CD14-positive monocyte (primary cell): ENCODE measurements around the gene PLCXD3. TPM values are rescaled to one million over a fixed set of nuclear protein-coding genes. Genes with fewer than 3 reads are reported as not detected.

ENCODE experiments used
- DNase-seq, 3 donors: peaks; one replicate each; pipeline ENCODE4 v3.0.0-alpha.2; 2011 to 2022
- H2AFZ ChIP-seq: 2 replicates; pipeline ENCODE4 v1.6.0; 2012; ENCODE audit warnings: mild to moderate bottlenecking, low read depth, low read length, inconsistent platforms; ENCODE audit not compliant: insufficient read depth, poor library complexity, severe bottlenecking
- H3K27ac ChIP-seq, 2 donors: 1 replicate in 1 of 2; 2 replicates in 1 of 2; pipeline ENCODE4 v1.5.1; 2012 to 2013; ENCODE audit warnings: low read length in 2 of 2, control low read depth in 1 of 2, inconsistent platforms in 1 of 2, low read depth in 1 of 2, mild to moderate bottlenecking in 1 of 2
- H3K27me3 ChIP-seq, 2 donors: one replicate each; pipeline versions ENCODE4 v1.6.0 to v1.6.1; 2011 to 2013; ENCODE audit warnings: low read length in 2 of 2; ENCODE audit not compliant: control insufficient read depth in 2 of 2, insufficient read depth in 2 of 2
- H3K36me3 ChIP-seq, 2 donors: replicated peaks in 1 of 2; 1 replicate in 1 of 2; 2 replicates in 1 of 2; pipeline versions ENCODE4 v1.5.1 to v1.6.1; 2012 to 2013; ENCODE audit warnings: low read length in 2 of 2, control low read depth in 1 of 2, inconsistent platforms in 1 of 2, mild to moderate bottlenecking in 1 of 2; ENCODE audit not compliant: insufficient read depth in 2 of 2, control insufficient read depth in 1 of 2
- H3K4me1 ChIP-seq, 2 donors: 1 replicate in 1 of 2; 2 replicates in 1 of 2; pipeline versions ENCODE4 v1.5.1 to v1.6.1; 2012 to 2013; ENCODE audit warnings: low read length in 2 of 2, control low read depth in 1 of 2, inconsistent platforms in 1 of 2, mild to moderate bottlenecking in 1 of 2, moderate library complexity in 1 of 2; ENCODE audit not compliant: insufficient read depth in 2 of 2, control insufficient read depth in 1 of 2
- H3K4me2 ChIP-seq: replicated peaks from 2 replicates; pipeline ENCODE3; 2012; ENCODE audit warnings: low read length, moderate library complexity, mild to moderate bottlenecking; ENCODE audit not compliant: poor library complexity, severe bottlenecking; ENCODE audit errors: extremely low read depth
- H3K4me3 ChIP-seq, 3 experiments: fragments of 200-600 bp in 1 of 3; sonication (generic) in 1 of 3; replicated peaks in 1 of 3; 1 replicate in 2 of 3; 2 replicates in 1 of 3; pipeline ENCODE4 v1.5.1; 2011 to 2013; ENCODE audit warnings: low read length in 3 of 3, mild to moderate bottlenecking in 3 of 3, control low read depth in 2 of 3, low read depth in 2 of 3, inconsistent platforms in 1 of 3, moderate library complexity in 1 of 3
- H3K79me2 ChIP-seq: 2 replicates; pipeline ENCODE4 v1.6.0; 2012; ENCODE audit warnings: mild to moderate bottlenecking, control low read depth, inconsistent platforms, low read length, moderate library complexity; ENCODE audit not compliant: insufficient read depth
- H3K9ac ChIP-seq: 2 replicates; pipeline ENCODE4 v1.6.0; 2017; ENCODE audit warnings: low read length, mild to moderate bottlenecking; ENCODE audit not compliant: insufficient read depth, poor library complexity, severe bottlenecking
- H3K9me3 ChIP-seq, 2 donors: replicated peaks in 1 of 2; 1 replicate in 1 of 2; 2 replicates in 1 of 2; pipeline versions ENCODE4 v1.5.1 to v1.6.1; 2012 to 2013; ENCODE audit warnings: low read length in 2 of 2, control low read depth in 1 of 2; ENCODE audit not compliant: control insufficient read depth in 1 of 2, insufficient read depth in 1 of 2
- H4K20me1 ChIP-seq: 2 replicates; pipeline ENCODE4 v1.6.0; 2012; ENCODE audit warnings: mild to moderate bottlenecking, low read length, control low read depth, moderate library complexity; ENCODE audit not compliant: insufficient read depth
- H3K27ac Mint-ChIP-seq, 7 donors: one replicate each; pipeline ENCODE4 v1.8.0; 2020; ENCODE audit warnings: mild to moderate bottlenecking in 7 of 7, mixed read lengths in 7 of 7, moderate library complexity in 6 of 7, inconsistent platforms in 2 of 7
- H3K27me3 Mint-ChIP-seq, 3 donors: one replicate each; pipeline ENCODE4 v1.8.0; 2021 to 2022; ENCODE audit warnings: low read depth in 3 of 3, mild to moderate bottlenecking in 3 of 3, mixed read lengths in 3 of 3, moderate library complexity in 3 of 3, inconsistent platforms in 1 of 3
- H3K36me3 Mint-ChIP-seq, 2 donors: one replicate each; pipeline ENCODE4 v1.8.0; 2020; ENCODE audit warnings: mixed read lengths in 2 of 2, inconsistent platforms in 1 of 2, mild to moderate bottlenecking in 1 of 2
- H3K4me1 Mint-ChIP-seq: one replicate; pipeline ENCODE4 v1.8.0; 2020; ENCODE audit warnings: mild to moderate bottlenecking, mixed read lengths
- H3K4me3 Mint-ChIP-seq, 2 donors: one replicate each; pipeline ENCODE4 v1.8.0; 2020; ENCODE audit warnings: mild to moderate bottlenecking in 2 of 2, mixed read lengths in 2 of 2, moderate library complexity in 1 of 2
- H3K9me3 Mint-ChIP-seq, 7 donors: one replicate each; pipeline ENCODE4 v1.8.0; 2020 to 2022; ENCODE audit warnings: mixed read lengths in 7 of 7, mild to moderate bottlenecking in 6 of 7, moderate library complexity in 6 of 7, inconsistent platforms in 2 of 7
- WGBS: methylation state at CpG from one replicate; pipeline ENCODE4 v1.1.5; 2013; ENCODE audit warnings: missing lambda C conversion rate; ENCODE audit not compliant: insufficient coverage; 5-methylcytosine and 5-hydroxymethylcytosine counted together
- intact Hi-C, 2 donors: fragments of 100-400 bp; cut with micrococcal nuclease; formaldehyde crosslinking; loops; one replicate each; pipeline versions ENCODE4 v1.15.0 to v1.15.1; 2023
- polyA plus RNA-seq, 3 donors: library from polyadenylated mRNA; depleted of rRNA in 1 of 3; unstranded in 2 of 3; stranded (reverse) in 1 of 3; fragments of 300-500 nt in 2 of 3; fragments of >200 nt in 1 of 3; fragmentation: Illumina TruSeq in 2 of 3; gene quantifications; 1 replicate in 2 of 3; 2 replicates in 1 of 3; pipeline ENCODE4 v1.2.3, GENCODE V29; 2012 to 2021
- TF ChIP-seq, protein P1 (sequence below): fragments of 200-600 bp; IDR thresholded peaks from one replicate; pipeline ENCODE4 v1.8.0; 2022; ENCODE audit warnings: antibody characterized with exemption, mild to moderate bottlenecking

The PLCXD3 gene
- polyA plus RNA-seq, 3 donors = not detected

DNA sequence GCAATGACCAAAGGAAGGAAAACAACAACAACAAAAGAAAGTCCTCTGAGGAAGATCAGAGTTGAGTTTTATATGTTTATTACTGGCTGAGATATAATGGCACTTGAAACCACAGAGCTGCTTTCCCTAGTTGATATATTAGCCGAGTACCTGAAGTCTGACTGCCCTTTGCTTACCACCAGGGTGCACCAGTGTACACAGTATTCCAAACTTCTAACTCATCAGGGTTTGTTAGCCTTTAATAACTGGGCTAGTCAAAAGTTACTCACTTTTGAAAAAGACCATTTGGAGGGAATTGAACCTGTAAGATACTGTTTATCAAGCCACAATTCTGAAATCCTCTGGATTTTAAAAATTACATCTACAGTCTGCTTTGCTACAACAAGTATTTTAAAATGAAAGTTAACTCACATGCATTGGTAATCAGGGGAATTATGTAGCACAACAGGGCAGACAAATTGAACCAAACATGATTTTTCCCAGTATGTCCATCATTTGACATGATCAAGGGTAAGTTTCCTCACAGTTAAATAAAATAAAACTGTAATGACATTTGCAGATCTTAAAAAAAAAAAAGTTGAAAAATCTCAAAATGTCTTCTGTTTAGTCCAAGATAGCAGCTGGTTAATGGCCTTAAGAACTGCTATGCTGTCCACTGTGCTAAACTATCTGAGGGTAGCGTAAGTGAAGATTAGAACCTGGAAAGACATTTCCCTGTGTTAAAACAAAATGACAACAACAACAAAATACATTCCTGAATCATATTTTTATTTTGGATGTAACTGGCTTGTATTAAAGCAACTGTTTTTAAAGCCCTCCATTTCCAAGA lies 239.8 kb downstream of the PLCXD3 start:
- Mint-ChIP-seq H3K4me3 (no peak overlapping the region), H3K27me3 (peaks cover 0 to 2% (median 0%) of the 10 kb centered on the region in 3 donors), H3K9me3 (no peaks in the 10 kb centered on the region), H3K36me3 (no peaks in the 10 kb centered on the region), H3K27ac (no peak overlapping the region), H3K4me1 (no peaks in the 10 kb centered on the region)
- Histone ChIP-seq H3K4me1 (no peaks in the 10 kb centered on the region), H3K79me2 (no peaks in the 10 kb centered on the region), H2AFZ (no peak overlapping the region), H3K4me2 (no peak overlapping the region), H3K9me3 (no peaks in the 10 kb centered on the region), H3K27ac (no peak overlapping the region), H4K20me1 (no peaks in the 10 kb centered on the region), H3K27me3 (no peaks in the 10 kb centered on the region), H3K36me3 (no peaks in the 10 kb centered on the region), H3K4me3 (no peak overlapping the region), H3K9ac (no peak overlapping the region)
- DNase-seq = no peak
- no CpG with 5 or more reads among the region's 2 CpGs for WGBS
- TF ChIP-seq, protein P1, sequence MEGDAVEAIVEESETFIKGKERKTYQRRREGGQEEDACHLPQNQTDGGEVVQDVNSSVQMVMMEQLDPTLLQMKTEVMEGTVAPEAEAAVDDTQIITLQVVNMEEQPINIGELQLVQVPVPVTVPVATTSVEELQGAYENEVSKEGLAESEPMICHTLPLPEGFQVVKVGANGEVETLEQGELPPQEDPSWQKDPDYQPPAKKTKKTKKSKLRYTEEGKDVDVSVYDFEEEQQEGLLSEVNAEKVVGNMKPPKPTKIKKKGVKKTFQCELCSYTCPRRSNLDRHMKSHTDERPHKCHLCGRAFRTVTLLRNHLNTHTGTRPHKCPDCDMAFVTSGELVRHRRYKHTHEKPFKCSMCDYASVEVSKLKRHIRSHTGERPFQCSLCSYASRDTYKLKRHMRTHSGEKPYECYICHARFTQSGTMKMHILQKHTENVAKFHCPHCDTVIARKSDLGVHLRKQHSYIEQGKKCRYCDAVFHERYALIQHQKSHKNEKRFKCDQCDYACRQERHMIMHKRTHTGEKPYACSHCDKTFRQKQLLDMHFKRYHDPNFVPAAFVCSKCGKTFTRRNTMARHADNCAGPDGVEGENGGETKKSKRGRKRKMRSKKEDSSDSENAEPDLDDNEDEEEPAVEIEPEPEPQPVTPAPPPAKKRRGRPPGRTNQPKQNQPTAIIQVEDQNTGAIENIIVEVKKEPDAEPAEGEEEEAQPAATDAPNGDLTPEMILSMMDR = no peak
- intact Hi-C loops = no loop called here

DNA sequence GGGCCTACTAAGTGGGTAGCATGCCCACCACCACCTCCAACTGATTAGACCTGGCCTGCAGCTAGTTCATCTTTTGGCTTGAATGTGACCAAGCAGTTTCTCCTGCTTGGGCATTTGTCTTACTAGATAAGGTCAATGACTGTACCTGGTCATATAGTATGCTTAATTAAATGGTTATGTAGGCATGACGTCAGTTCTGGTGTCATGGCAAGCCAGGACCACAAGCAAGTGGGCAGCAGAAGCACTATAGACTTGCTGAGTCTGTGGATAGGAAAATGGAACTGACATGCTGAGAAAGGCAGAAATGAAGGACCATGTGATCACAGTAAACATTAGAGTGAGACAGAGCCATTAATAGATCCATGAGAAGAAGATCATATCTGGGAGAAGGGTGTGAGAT lies 241.5 kb downstream of the PLCXD3 start:
- Histone ChIP-seq H3K27me3 (no peaks in the 10 kb centered on the region), H3K79me2 (no peaks in the 10 kb centered on the region), H4K20me1 (no peaks in the 10 kb centered on the region), H3K4me2 (no peak overlapping the region), H3K4me1 (no peaks in the 10 kb centered on the region), H3K9me3 (no peaks in the 10 kb centered on the region), H3K27ac (no peak overlapping the region), H2AFZ (no peak overlapping the region), H3K9ac (no peak overlapping the region), H3K36me3 (no peaks in the 10 kb centered on the region), H3K4me3 (no peak overlapping the region)
- Mint-ChIP-seq H3K9me3 (no peaks in the 10 kb centered on the region), H3K4me1 (no peaks in the 10 kb centered on the region), H3K36me3 (no peaks in the 10 kb centered on the region), H3K4me3 (no peak overlapping the region), H3K27ac (no peak overlapping the region), H3K27me3 (no peaks in the 10 kb centered on the region)
- TF ChIP-seq, protein P1 = no peak
- 91% methylated on average over 1 of the region's 1 CpG for WGBS
- intact Hi-C loops = no loop called here
- no peak for DNase-seq
